H1 (cell line): ENCODE measurements around the gene TMCC1. TPM values are rescaled to one million over a fixed set of nuclear protein-coding genes. Genes with fewer than 3 reads are reported as not detected.

Experiments used
- CTCF ChIA-PET: fragments of 300-600 bp; sonication (Branson Sonifier 250); formaldehyde crosslinking; loops from one replicate; lab custom pipeline; 2021; ENCODE audit not compliant: partially characterized antibody; lab: Charles Lee
- POLR2A ChIA-PET: fragments of 300-600 bp; sonication (Branson Sonifier 250); formaldehyde crosslinking; loops from one replicate; lab custom pipeline; 2021; ENCODE audit warnings: inconsistent platforms; ENCODE audit not compliant: partially characterized antibody; lab: Charles Lee
- DNase-seq, 2 experiments: peaks; one replicate each; pipeline versions ENCODE4 v3.0.0 to v3.0.0-alpha.2; 2010 to 2022; ENCODE audit warnings: low spot score in 2 of 2, low read depth in 1 of 2, mixed read lengths in 1 of 2
- FAIRE-seq: peaks from 2 replicates; lab custom pipeline; 2011; peaks lifted over from hg19 to GRCh38; lab: Jason Lieb, UNC
- H2AFZ ChIP-seq: 2 replicates; pipeline ENCODE4 v1.8.1; 2012; ENCODE audit warnings: low read length, inconsistent platforms
- H2AK5ac ChIP-seq: 2 replicates; pipeline ENCODE4 v1.6.1; 2013; ENCODE audit warnings: low read depth, low read length
- H2BK120ac ChIP-seq: replicated peaks from 2 replicates; pipeline ENCODE3; 2013; ENCODE audit warnings: low read depth, low read length, inconsistent platforms
- H2BK12ac ChIP-seq: 2 replicates; pipeline ENCODE4 v1.6.1; 2013; ENCODE audit warnings: low read depth, low read length
- H2BK15ac ChIP-seq: 2 replicates; pipeline ENCODE4 v1.6.1; 2013; ENCODE audit warnings: low read length
- H2BK20ac ChIP-seq: 2 replicates; pipeline ENCODE4 v1.6.1; 2013; ENCODE audit warnings: low read length
- H2BK5ac ChIP-seq: 2 replicates; pipeline ENCODE4 v1.6.1; 2013; ENCODE audit warnings: low read depth, low read length
- H3K14ac ChIP-seq: 2 replicates; pipeline ENCODE4 v1.6.1; 2013; ENCODE audit warnings: inconsistent platforms; ENCODE audit not compliant: insufficient read length
- H3K18ac ChIP-seq: 2 replicates; pipeline ENCODE4 v1.6.1; 2013; ENCODE audit warnings: low read length; ENCODE audit errors: extremely low read depth
- H3K23ac ChIP-seq: 2 replicates; pipeline ENCODE4 v1.6.1; 2013; ENCODE audit warnings: inconsistent platforms; ENCODE audit not compliant: insufficient read length
- H3K23me2 ChIP-seq: 2 replicates; pipeline ENCODE4 v1.6.1; 2013; ENCODE audit warnings: low read depth, low read length
- H3K27ac ChIP-seq: 2 replicates; pipeline ENCODE4 v1.6.1; 2011; ENCODE audit warnings: low read depth, low read length, inconsistent platforms
- H3K27me3 ChIP-seq, 4 experiments: replicated peaks in 1 of 4; 1 replicate in 1 of 4; 2 replicates in 3 of 4; pipeline versions ENCODE4 v1.6.1 to v1.8.1; 2011 to 2013; ENCODE audit warnings: low read length in 3 of 4, mild to moderate bottlenecking in 3 of 4, inconsistent platforms in 2 of 4, mixed read lengths in 2 of 4, moderate library complexity in 1 of 4; ENCODE audit not compliant: control insufficient read depth in 3 of 4, insufficient read depth in 3 of 4; ENCODE audit errors: extremely low read depth in 1 of 4
- H3K36me3 ChIP-seq, 4 experiments: 2 replicates each; pipeline versions ENCODE4 v1.6.1 to v1.8.1; 2011 to 2013; ENCODE audit warnings: mild to moderate bottlenecking in 4 of 4, low read length in 3 of 4, moderate library complexity in 2 of 4, control low read depth in 1 of 4, inconsistent platforms in 1 of 4; ENCODE audit not compliant: insufficient read depth in 4 of 4, control insufficient read depth in 2 of 4
- H3K4ac ChIP-seq: replicated peaks from 2 replicates; pipeline ENCODE3; 2013; ENCODE audit warnings: low read length, low read depth, mixed read lengths, inconsistent platforms; ENCODE audit not compliant: insufficient read length
- H3K4me1 ChIP-seq, 4 experiments: replicated peaks in 1 of 4; 1 replicate in 1 of 4; 2 replicates in 3 of 4; pipeline versions ENCODE4 v1.6.1 to v1.8.1; 2011 to 2013; ENCODE audit warnings: low read length in 3 of 4, inconsistent platforms in 2 of 4, mixed read lengths in 1 of 4; ENCODE audit not compliant: insufficient read depth in 4 of 4, control insufficient read depth in 3 of 4
- H3K4me2 ChIP-seq, 2 experiments: 2 replicates each; pipeline versions ENCODE4 v1.6.1 to v1.8.1; 2011 to 2013; ENCODE audit warnings: low read depth in 2 of 2, low read length in 2 of 2, control low read depth in 1 of 2, inconsistent platforms in 1 of 2, mild to moderate bottlenecking in 1 of 2; ENCODE audit not compliant: insufficient read depth in 1 of 2
- H3K4me3 ChIP-seq, 4 experiments: fragments of 200-600, 300-600 bp in 1 of 4; sonication (generic), shearing (Covaris generic), sonication (Bioruptor Twin) in 1 of 4; 2 replicates each; pipeline versions ENCODE4 v1.5.1 to v1.8.1; 2011 to 2016; ENCODE audit warnings: low read length in 4 of 4, low read depth in 3 of 4, control low read depth in 2 of 4, inconsistent platforms in 2 of 4, mild to moderate bottlenecking in 2 of 4, mixed read lengths in 1 of 4, moderate library complexity in 1 of 4; ENCODE audit not compliant: insufficient read depth in 2 of 4; ENCODE audit errors: extremely low read depth in 1 of 4
- H3K56ac ChIP-seq: replicated peaks from 2 replicates; pipeline ENCODE3; 2013; ENCODE audit warnings: low read depth, mild to moderate bottlenecking, mixed read lengths, low read length, inconsistent platforms; ENCODE audit not compliant: insufficient read length
- H3K79me1 ChIP-seq: 2 replicates; pipeline ENCODE4 v1.6.1; 2013; ENCODE audit warnings: low read depth, low read length, control low read depth
- H3K79me2 ChIP-seq, 2 experiments: 2 replicates each; pipeline versions ENCODE4 v1.6.1 to v1.8.1; 2012 to 2013; ENCODE audit warnings: low read length in 2 of 2, mild to moderate bottlenecking in 2 of 2, inconsistent platforms in 1 of 2; ENCODE audit not compliant: insufficient read depth in 2 of 2, control insufficient read depth in 1 of 2
- H3K9ac ChIP-seq, 4 experiments: replicated peaks in 1 of 4; 1 replicate in 1 of 4; 2 replicates in 3 of 4; pipeline versions ENCODE4 v1.6.1 to v1.8.1; 2011 to 2013; ENCODE audit warnings: low read depth in 3 of 4, low read length in 3 of 4, control low read depth in 2 of 4, mild to moderate bottlenecking in 2 of 4, moderate library complexity in 2 of 4, inconsistent platforms in 1 of 4; ENCODE audit errors: extremely low read depth in 1 of 4
- H3K9me3 ChIP-seq, 2 experiments: 2 replicates each; pipeline versions ENCODE4 v1.6.1 to v1.8.1; 2012 to 2013; ENCODE audit warnings: mild to moderate bottlenecking in 2 of 2, moderate library complexity in 2 of 2, control low read depth in 1 of 2, inconsistent platforms in 1 of 2, low read depth in 1 of 2, low read length in 1 of 2, mixed read lengths in 1 of 2; ENCODE audit not compliant: insufficient read depth in 2 of 2
- H4K20me1 ChIP-seq, 2 experiments: replicated peaks in 1 of 2; 2 replicates each; pipeline versions ENCODE3 to v1.8.1; 2011 to 2013; ENCODE audit warnings: inconsistent platforms in 2 of 2, low read length in 2 of 2, mild to moderate bottlenecking in 1 of 2; ENCODE audit not compliant: insufficient read depth in 2 of 2, control insufficient read depth in 1 of 2
- H4K5ac ChIP-seq: 2 replicates; pipeline ENCODE4 v1.6.1; 2013; ENCODE audit warnings: low read length, low read depth, mixed read lengths, inconsistent platforms; ENCODE audit not compliant: insufficient read length
- H4K8ac ChIP-seq: 2 replicates; pipeline ENCODE4 v1.8.0; 2013; ENCODE audit warnings: mild to moderate bottlenecking, moderate library complexity, low read length, inconsistent platforms; ENCODE audit not compliant: insufficient read depth; ENCODE audit errors: extremely low read depth
- H4K91ac ChIP-seq: replicated peaks from 2 replicates; pipeline ENCODE3; 2013; ENCODE audit warnings: low read length, mixed read lengths, inconsistent platforms; ENCODE audit not compliant: insufficient read length
- ATF3 ChIP-seq: IDR thresholded peaks from 2 replicates; pipeline ENCODE4 v1.6.1; 2011; ENCODE audit warnings: low read depth, mild to moderate bottlenecking, low read length; ENCODE audit not compliant: insufficient read depth
- E2F6 ChIP-seq: IDR thresholded peaks from 2 replicates; pipeline ENCODE4 v1.6.1; 2012; ENCODE audit warnings: inconsistent platforms
- GABPA ChIP-seq: IDR thresholded peaks from 2 replicates; pipeline ENCODE4 v1.6.1; 2011; ENCODE audit warnings: mild to moderate bottlenecking, low read length, moderate library complexity, borderline replicate concordance; ENCODE audit not compliant: insufficient read depth
- HDAC2 ChIP-seq, 2 experiments: fragments of 300-600 bp in 1 of 2; sonication (generic) in 1 of 2; IDR thresholded peaks; 2 replicates each; pipeline ENCODE4 v1.6.1; 2011 to 2012; ENCODE audit warnings: low read depth in 2 of 2, low read length in 2 of 2, mild to moderate bottlenecking in 2 of 2, moderate library complexity in 2 of 2, borderline replicate concordance in 1 of 2, inconsistent platforms in 1 of 2
- KDM4A ChIP-seq: IDR thresholded peaks from one replicate; pipeline ENCODE4 v1.7.1; 2012; ENCODE audit warnings: low read depth, mild to moderate bottlenecking, moderate library complexity, low read length, inconsistent platforms; ENCODE audit not compliant: severe bottlenecking
- KDM5A ChIP-seq: fragments of 200-600 bp; IDR thresholded peaks from 2 replicates; pipeline ENCODE4 v1.7.1; 2012; ENCODE audit warnings: mild to moderate bottlenecking, low read length, inconsistent platforms, mixed read lengths
- SAP30 ChIP-seq: fragments of 300-600 bp; sonication (generic); IDR thresholded peaks from 2 replicates; pipeline ENCODE4 v1.7.1; 2012; ENCODE audit warnings: low read length, moderate library complexity, mild to moderate bottlenecking, inconsistent platforms; ENCODE audit not compliant: insufficient read depth, insufficient replicate concordance
- SIN3A ChIP-seq, 2 experiments: IDR thresholded peaks in 1 of 2; conservative IDR thresholded peaks in 1 of 2; 2 replicates each; pipeline ENCODE4 v1.6.1; 2011 to 2012; ENCODE audit warnings: low read length in 2 of 2, improper control_type of control experiment in 1 of 2, low read depth in 1 of 2, mild to moderate bottlenecking in 1 of 2
- SIRT6 ChIP-seq: IDR thresholded peaks from one replicate; pipeline ENCODE4 v1.7.1; 2012; ENCODE audit warnings: low read length, inconsistent platforms
- SP1 ChIP-seq: IDR thresholded peaks from 2 replicates; pipeline ENCODE4 v1.6.1; 2011; ENCODE audit warnings: low read depth, low read length
- SP2 ChIP-seq: IDR thresholded peaks from 2 replicates; pipeline ENCODE4 v1.6.1; 2012; ENCODE audit warnings: mild to moderate bottlenecking, low read length, inconsistent platforms
- SP4 ChIP-seq: IDR thresholded peaks from 2 replicates; pipeline ENCODE4 v1.6.1; 2012; ENCODE audit warnings: low read length, inconsistent platforms
- SUZ12 ChIP-seq: fragments of 200-600 bp; sonication (generic); IDR thresholded peaks from 2 replicates; pipeline ENCODE4 v1.6.1; 2012; ENCODE audit warnings: mild to moderate bottlenecking, inconsistent platforms, low read length, moderate library complexity, mixed read lengths
- WGBS, 2 experiments: shearing (Covaris generic) in 1 of 2; methylation state at CpG; one replicate each; pipeline versions ENCODE4 v1.1.6 to v1.1.7; 2013 to 2015; ENCODE audit warnings: low lambda C conversion rate in 2 of 2, mixed read lengths in 2 of 2, inconsistent platforms in 1 of 2, low coverage in 1 of 2, missing lambda C conversion rate in 1 of 2; ENCODE audit not compliant: insufficient replicate concordance in 2 of 2, insufficient coverage in 1 of 2, insufficient read length in 1 of 2; ENCODE audit errors: extremely low coverage in 1 of 2, missing lambda C conversion rate in 1 of 2; 5-methylcytosine and 5-hydroxymethylcytosine counted together
- polyA plus RNA-seq, 7 experiments: library from polyadenylated mRNA; depleted of rRNA in 3 of 7; stranded (reverse) in 5 of 7; unstranded in 2 of 7; fragments of >200 nt in 5 of 7; fragments of 200-250 nt in 2 of 7; gene quantifications; 1 replicate in 5 of 7; 2 replicates in 1 of 7; 4 replicates in 1 of 7; pipeline versions ENCODE4 v1.2.1 to v1.2.3, GENCODE V29; 2011 to 2013; ENCODE audit warnings: missing spikeins in 2 of 7, mixed read lengths in 2 of 7
- total RNA-seq: library from RNA; stranded (reverse); fragmentation: NEBNext Ultra II Directional; extraction: Animal tissue kit (Norgen Biotek cat#: 25700); gene quantifications from 2 replicates; pipeline ENCODE4 v1.2.1, GENCODE V29; 2021

TMCC1 gene
- total and polyA plus RNA-seq, 2 of the 8 experiments (the other 6 are each of a cell fraction or from before 2014, with no cell fraction given), result 10.4 to 27.1 TPM

GRCh38 chr3:129715854-129716253 lies 177.7 kb downstream of the TMCC1 start:
- no peaks in the 10 kb centered on the region for H3K36me3 ChIP-seq
- no peak overlapping the region for H3K23ac ChIP-seq
- H2BK5ac ChIP-seq, result no peak overlapping the region
- H3K14ac ChIP-seq, result no peak overlapping the region
- no peaks in the 10 kb centered on the region for H3K9me3 ChIP-seq
- no peak overlapping the region for H3K4ac ChIP-seq
- no peak overlapping the region for H4K5ac ChIP-seq
- H2BK20ac ChIP-seq, result no peak overlapping the region
- no peak overlapping the region for H3K4me2 ChIP-seq
- H3K4me3 ChIP-seq, result no peak overlapping the region
- H3K23me2 ChIP-seq, result no peaks in the 10 kb centered on the region; the same call in 1 of the 2 replicates
- H4K8ac ChIP-seq, result no peak overlapping the region
- WGBS, 2 experiments, result 14% methylated on average over 1 of the region's 2 CpGs; no CpG with 5 or more reads in 1 of the 2 experiments
- H3K27me3 ChIP-seq, result no peaks in the 10 kb centered on the region
- ChIA-PET POLR2A (no interaction called here), CTCF (interaction anchor here (0.5 kb wide), 1 partner anchor 11 kb away, joined by 3 read pairs; no protein-coding TSS in a partner anchor)
- H3K79me1 ChIP-seq, result peaks cover 3% of the 10 kb centered on the region
- H3K27ac ChIP-seq, result no peak overlapping the region
- no peak overlapping the region for H3K56ac ChIP-seq
- H3K18ac ChIP-seq, result no peak overlapping the region
- no peaks in the 10 kb centered on the region for H4K20me1 ChIP-seq
- no peak for DNase-seq
- no peak overlapping the region for H2BK15ac ChIP-seq
- no peaks in the 10 kb centered on the region for H3K79me2 ChIP-seq
- no peak overlapping the region for H2AFZ ChIP-seq
- no peak overlapping the region for H2BK12ac ChIP-seq
- no peak overlapping the region for H4K91ac ChIP-seq
- H3K4me1 ChIP-seq, result peaks cover 1 to 18% (median 14%) of the 10 kb centered on the region in 4 experiments; a peak in 6 of 7 replicates
- FAIRE-seq, result no peak
- H2BK120ac ChIP-seq, result no peak overlapping the region
- no peak overlapping the region for H3K9ac ChIP-seq
- no peak overlapping the region for H2AK5ac ChIP-seq
- TF ChIP-seq E2F6 (no peak), SUZ12 (no peak), KDM4A (no peak), GABPA (no peak), SP4 (no peak), SP1 (no peak), HDAC2 (IDR thresholded peaks at IDR 0.05; ENCODE audit: borderline replicate concordance in 1 of 2, low read depth in 2 of 2, low read length in 2 of 2) (no peak), KDM5A (no peak), SIN3A (conservative IDR thresholded peaks at IDR 0.05 in 1 of 2, IDR thresholded peaks at IDR 0.05 in 1 of 2; ENCODE audit: low read depth in 1 of 2, low read length in 2 of 2) (no peak), SP2 (no peak), ATF3 (no peak), SIRT6 (no peak), SAP30 (no peak)
